Gastroesophageal sphincter (tissue), 4 donors: ENCODE measurements around the gene ZNF567. TPM values are rescaled to one million over a fixed set of nuclear protein-coding genes. Genes with fewer than 3 reads are reported as not detected.
"Not testable (repeated sequence)": the region's sequence is repeated elsewhere in the genome, so short reads cannot be mapped to it uniquely, and the experiment has no call there.

ENCODE experiments used
- ATAC-seq: fragments of 150-250 bp; one replicate; pipeline ENCODE4 v1.9.1; 2016; ENCODE audit warnings: mild to moderate bottlenecking, moderate library complexity
- H3K27ac ChIP-seq, 4 donors: fragments of 200-600 bp; sonication (generic) in 3 of 4; 1 replicate in 3 of 4; 2 replicates in 1 of 4; pipeline ENCODE4 v1.5.1; 2016 to 2019
- H3K27me3 ChIP-seq: fragments of 200-600 bp; sonication (generic); one replicate; pipeline ENCODE4 v1.5.1; 2019
- H3K36me3 ChIP-seq, 2 donors: fragments of 200-600 bp; sonication (generic); one replicate each; pipeline ENCODE4 v1.5.1; 2019; ENCODE audit warnings: control low read depth in 1 of 2
- H3K4me1 ChIP-seq, 3 donors: fragments of 200-600 bp; sonication (generic); 1 replicate in 2 of 3; 2 replicates in 1 of 3; pipeline ENCODE4 v1.5.1; 2016 to 2019; ENCODE audit warnings: control low read depth in 2 of 3
- H3K4me3 ChIP-seq, 2 donors: fragments of 200-600 bp; sonication (generic); one replicate each; pipeline ENCODE4 v1.5.1; 2019; ENCODE audit warnings: mild to moderate bottlenecking in 1 of 2, moderate library complexity in 1 of 2
- H3K9me3 ChIP-seq, 3 donors: fragments of 200-600 bp; sonication (generic); one replicate each; pipeline ENCODE4 v1.5.1; 2017 to 2019; ENCODE audit warnings: control low read depth in 2 of 3
- CTCF ChIP-seq, 4 experiments: fragments of 200-600 bp in 2 of 4; fragments of 450-650 bp in 2 of 4; sonication (generic) in 1 of 4; IDR thresholded peaks; one replicate each; pipeline ENCODE4 v1.5.1; 2017 to 2019; ENCODE audit warnings: antibody characterized with exemption in 4 of 4, mild to moderate bottlenecking in 2 of 4, moderate library complexity in 2 of 4
- EP300 ChIP-seq: sonication (generic); formaldehyde crosslinking; IDR thresholded peaks from one replicate; pipeline ENCODE4 v1.6.1; 2017; ENCODE audit warnings: antibody characterized with exemption, mild to moderate bottlenecking
- POLR2A ChIP-seq, 2 donors: fragments of 450-650 bp; IDR thresholded peaks; one replicate each; pipeline ENCODE4 v1.6.1; 2017; ENCODE audit warnings: antibody characterized with exemption in 2 of 2, mild to moderate bottlenecking in 2 of 2, moderate library complexity in 1 of 2
- POLR2AphosphoS5 ChIP-seq: sonication (generic); formaldehyde crosslinking; IDR thresholded peaks from one replicate; pipeline ENCODE4 v1.6.1; 2017; ENCODE audit warnings: antibody characterized with exemption
- WGBS, 2 donors: methylation state at CpG; one replicate each; pipeline ENCODE4 v1.1.5; 2018; ENCODE audit warnings: low coverage in 1 of 2; 5-methylcytosine and 5-hydroxymethylcytosine counted together
- total RNA-seq, 4 donors: library from RNA; depleted of rRNA; stranded (reverse); fragments of >200 nt; gene quantifications; one replicate each; pipeline ENCODE4 v1.1.0, GENCODE V29; 2016

ZNF567 gene
- total RNA-seq, 4 donors from 2014 or later: 6.2 to 9.6 (median 7.9) TPM

- Histone ChIP-seq H3K36me3 (peaks cover 6 to 81% of the 10 kb centered on the region in 2 donors), H3K27me3 (no peaks in the 10 kb centered on the region), H3K27ac (no peak overlapping the region), H3K4me3 (no peak overlapping the region), H3K9me3 (peaks cover 4 to 100% (median 20%) of the 10 kb centered on the region in 3 donors), H3K4me1 (no peaks in the 10 kb centered on the region)
- no peak for TF ChIP-seq POLR2AphosphoS5
- no peak for TF ChIP-seq POLR2A (IDR thresholded peaks at IDR 0.05)
- TF ChIP-seq CTCF (IDR thresholded peaks at IDR 0.05): no peak
- no peak for TF ChIP-seq EP300
- no peak for ATAC-seq
- 76 to 93% methylated on average over 2 of the region's 2 CpGs for WGBS, 2 donors
Observed at GRCh38 chr19:36709423-36709822, 22.0 kb downstream of the ZNF567 start.

DNA sequence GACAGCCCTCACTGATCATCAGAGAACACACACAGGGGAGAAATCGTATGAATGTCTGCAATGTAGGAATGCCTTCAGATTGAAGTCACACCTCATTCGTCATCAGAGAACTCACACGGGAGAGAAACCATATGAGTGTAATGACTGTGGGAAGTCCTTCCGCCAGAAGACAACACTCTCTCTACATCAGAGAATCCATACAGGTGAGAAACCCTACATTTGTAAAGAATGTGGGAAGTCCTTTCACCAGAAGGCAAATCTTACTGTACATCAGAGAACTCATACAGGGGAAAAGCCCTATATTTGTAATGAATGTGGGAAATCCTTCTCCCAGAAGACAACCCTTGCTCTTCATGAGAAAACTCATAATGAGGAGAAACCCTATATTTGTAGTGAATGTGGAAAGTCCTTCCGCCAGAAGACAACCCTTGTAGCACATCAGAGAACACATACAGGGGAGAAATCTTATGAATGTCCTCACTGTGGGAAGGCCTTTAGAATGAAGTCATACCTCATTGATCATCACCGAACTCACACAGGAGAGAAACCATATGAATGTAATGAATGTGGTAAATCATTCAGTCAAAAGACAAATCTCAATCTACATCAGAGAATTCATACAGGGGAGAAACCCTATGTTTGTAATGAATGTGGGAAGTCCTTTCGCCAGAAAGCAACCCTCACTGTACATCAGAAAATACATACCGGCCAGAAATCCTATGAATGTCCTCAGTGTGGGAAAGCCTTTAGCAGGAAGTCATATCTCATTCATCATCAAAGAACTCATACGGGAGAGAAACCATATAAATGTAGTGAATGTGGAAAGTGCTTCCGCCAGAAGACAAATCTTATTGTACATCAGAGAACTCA, 32.5 kb downstream of the ZNF567 start:
- Histone ChIP-seq H3K27ac (no peak overlapping the region), H3K9me3 (peaks cover 12 to 100% (median 16%) of the 10 kb centered on the region in 3 donors), H3K36me3 (peaks cover 23 to 98% of the 10 kb centered on the region in 2 donors), H3K4me1 (no peaks in the 10 kb centered on the region), H3K4me3 (no peak overlapping the region), H3K27me3 (no peaks in the 10 kb centered on the region)
- ATAC-seq: no peak
- 94 to 98% methylated on average over 8 to 10 of the region's 10 CpGs for WGBS, 2 donors
- TF ChIP-seq EP300: no peak
- TF ChIP-seq POLR2AphosphoS5: no peak
- TF ChIP-seq POLR2A (IDR thresholded peaks at IDR 0.05): no peak

DNA sequence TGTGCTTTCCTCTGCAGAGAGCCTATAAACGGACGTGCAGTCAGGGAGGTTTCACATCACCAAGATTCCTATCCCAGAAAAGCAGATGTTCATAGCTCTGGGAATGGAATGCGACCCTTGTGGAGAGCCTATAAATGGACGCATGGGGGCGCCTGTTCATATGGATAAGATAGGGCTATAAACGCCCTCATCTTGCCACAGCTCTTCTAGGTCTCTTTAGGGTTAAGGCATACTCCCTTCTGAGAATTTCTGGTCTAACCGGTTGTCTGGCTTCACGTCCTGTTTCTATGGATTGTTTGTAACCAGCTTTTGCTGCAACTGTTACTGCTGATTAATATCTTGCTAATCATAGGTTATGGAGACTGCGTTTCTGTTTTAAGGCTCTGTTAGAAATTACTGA, 48.8 kb downstream of the ZNF567 start:
- Histone ChIP-seq H3K36me3 (peaks cover 0 to 56% of the 10 kb centered on the region in 2 donors), H3K9me3 (peaks cover 3 to 100% (median 4%) of the 10 kb centered on the region in 3 donors)
- not testable (repeated sequence) for ATAC-seq, H3K4me1 ChIP-seq, H3K27me3 ChIP-seq, H3K27ac ChIP-seq, H3K4me3 ChIP-seq
- 40 to 52% methylated on average over 8 to 9 of the region's 9 CpGs for WGBS, 2 donors

DNA sequence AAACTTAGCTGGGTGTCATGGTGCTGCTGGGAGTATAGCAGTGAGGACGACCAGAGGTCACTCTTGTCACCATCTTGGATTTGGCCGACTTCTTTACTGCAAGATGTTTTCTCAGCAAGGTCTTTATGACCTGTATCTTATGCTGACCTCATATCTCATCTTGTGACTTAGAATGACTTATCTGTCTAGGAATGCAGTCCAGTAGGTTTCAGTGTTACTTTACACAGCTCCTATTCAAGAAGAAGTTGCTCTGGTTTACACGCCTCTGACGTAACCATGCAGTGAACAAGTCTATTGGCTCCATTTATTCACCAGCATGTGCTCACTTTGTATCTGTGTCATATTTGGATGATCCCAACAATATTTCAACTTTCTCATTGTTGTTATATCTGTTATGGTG, 58.5 kb downstream of the ZNF567 start:
- Histone ChIP-seq H3K27me3 (no peaks in the 10 kb centered on the region), H3K27ac (no peak overlapping the region), H3K4me1 (no peaks in the 10 kb centered on the region), H3K36me3 (peaks cover 10 to 81% of the 10 kb centered on the region in 2 donors), H3K9me3 (peaks cover 6 to 100% (median 15%) of the 10 kb centered on the region in 3 donors), H3K4me3 (no peak overlapping the region)
- TF ChIP-seq POLR2AphosphoS5: no peak
- TF ChIP-seq CTCF (IDR thresholded peaks at IDR 0.05): no peak
- TF ChIP-seq EP300: no peak
- no peak for TF ChIP-seq POLR2A (IDR thresholded peaks at IDR 0.05)
- 92 to 100% methylated on average over 3 to 4 of the region's 4 CpGs for WGBS, 2 donors
- ATAC-seq: no peak

DNA sequence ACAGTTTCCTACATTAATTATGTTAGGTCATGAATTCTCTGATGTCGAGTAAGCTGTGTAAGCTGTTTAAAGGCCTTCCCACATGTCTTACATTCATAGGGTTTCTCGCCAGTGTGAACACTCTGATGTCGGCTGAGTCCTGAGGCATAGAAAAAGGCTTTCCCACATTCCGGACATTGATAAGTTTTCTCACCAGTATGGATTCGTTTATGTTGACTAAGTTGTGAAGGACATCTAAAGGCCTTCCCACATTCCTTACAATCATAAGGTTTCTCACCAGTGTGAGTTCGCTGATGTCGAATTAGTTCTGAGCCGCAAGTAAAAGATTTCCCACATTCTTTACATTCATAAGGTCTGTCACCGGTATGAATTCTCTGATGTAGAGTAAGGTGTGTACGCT, 60.3 kb downstream of the ZNF567 start:
- Histone ChIP-seq H3K27ac (no peak overlapping the region), H3K27me3 (no peaks in the 10 kb centered on the region), H3K9me3 (peaks cover 8 to 100% (median 18%) of the 10 kb centered on the region in 3 donors), H3K36me3 (peaks cover 10 to 98% of the 10 kb centered on the region in 2 donors), H3K4me1 (no peaks in the 10 kb centered on the region), H3K4me3 (no peak overlapping the region)
- no peak for ATAC-seq
- 96 to 98% methylated on average over 9 to 10 of the region's 10 CpGs for WGBS, 2 donors
- TF ChIP-seq POLR2AphosphoS5 (no peak), POLR2A (IDR thresholded peaks at IDR 0.05) (no peak), EP300 (no peak), CTCF (IDR thresholded peaks at IDR 0.05) (no peak)
